ENCODE data around the gene KRTAP10-11.
"Not testable (repeated sequence)": the region's sequence is repeated elsewhere in the genome, so short reads cannot be mapped to it uniquely, and the experiment has no call there.

The KRTAP10-11 gene

GRCh38 chr21:44615466-44615865 lies 30.7 kb upstream of the KRTAP10-11 start:
- DNase-seq = no peak

- DNase-seq = no peak
These were observed 30.2 kb upstream of the KRTAP10-11 start for GRCh38 chr21:44615911-44616590.

GRCh38 chr21:44616591-44616926 lies 29.7 kb upstream of the KRTAP10-11 start:
- no peak for DNase-seq

- DNase-seq = no peak
These were observed 29.1 kb upstream of the KRTAP10-11 start for GRCh38 chr21:44617071-44617501.

- DNase-seq = peak in 1 of 2 donors; percentile 9
These were observed 27.7 kb upstream of the KRTAP10-11 start for GRCh38 chr21:44618504-44618903.

- peak; percentile 59 to 75 for DNase-seq
These were observed 27.3 kb upstream of the KRTAP10-11 start for GRCh38 chr21:44618909-44619308.

GRCh38 chr21:44619886-44620285 lies 26.3 kb upstream of the KRTAP10-11 start:
- no peak for DNase-seq

GRCh38 chr21:44623575-44623974 lies 22.6 kb upstream of the KRTAP10-11 start:
- DNase-seq = no peak

- no peak for DNase-seq
These were observed 20.5 kb upstream of the KRTAP10-11 start for GRCh38 chr21:44625756-44626155.

- DNase-seq = peak; percentile 18 to 42
These were observed 20.0 kb upstream of the KRTAP10-11 start for GRCh38 chr21:44626262-44626661.

- DNase-seq = no peak
These were observed 19.5 kb upstream of the KRTAP10-11 start, which contains the start of gene KRTAP10-9 for GRCh38 chr21:44626673-44627143. KRTAP10-9 (plus strand) TSS chr21:44627093; CDS start chr21:44627172, 79 bp downstream.

- not testable (repeated sequence) for DNase-seq
These were observed 18.9 kb upstream of the KRTAP10-11 start for GRCh38 chr21:44627181-44627822.

- DNase-seq = not testable (repeated sequence)
These were observed 18.4 kb upstream of the KRTAP10-11 start for GRCh38 chr21:44627831-44628233.

- no peak for DNase-seq
These were observed 17.4 kb upstream of the KRTAP10-11 start for GRCh38 chr21:44628707-44629391.

GRCh38 chr21:44630440-44630839 lies 15.8 kb upstream of the KRTAP10-11 start:
- DNase-seq = peak in 1 of 2 donors; percentile 17

- no peak for DNase-seq
These were observed 14.1 kb upstream of the KRTAP10-11 start for GRCh38 chr21:44632067-44632466.

- DNase-seq = no peak
These were observed 9.8 kb upstream of the KRTAP10-11 start for GRCh38 chr21:44636209-44637017.

- no peak for DNase-seq
These were observed 9.0 kb upstream of the KRTAP10-11 start, which contains the start of gene KRTAP10-10 for GRCh38 chr21:44637018-44637850. KRTAP10-10 (plus strand) TSS chr21:44637356; CDS start chr21:44637418, 62 bp downstream.

GRCh38 chr21:44637851-44638348 lies 8.3 kb upstream of the KRTAP10-11 start:
- not testable (repeated sequence) for DNase-seq

- not testable (repeated sequence) for DNase-seq
These were observed 7.5 kb upstream of the KRTAP10-11 start for GRCh38 chr21:44638506-44639330.

- no peak for DNase-seq
These were observed 6.9 kb upstream of the KRTAP10-11 start for GRCh38 chr21:44639331-44639655.

All from CD4-positive, alpha-beta T cell treated with Interferon alpha-2 for 1 hour (primary cell).